ENCODE results near the gene MDN1.
"Not testable (repeated sequence)": the region's sequence is repeated elsewhere in the genome, so short reads cannot be mapped to it uniquely, and the experiment has no call there.

Gene MDN1

DNA sequence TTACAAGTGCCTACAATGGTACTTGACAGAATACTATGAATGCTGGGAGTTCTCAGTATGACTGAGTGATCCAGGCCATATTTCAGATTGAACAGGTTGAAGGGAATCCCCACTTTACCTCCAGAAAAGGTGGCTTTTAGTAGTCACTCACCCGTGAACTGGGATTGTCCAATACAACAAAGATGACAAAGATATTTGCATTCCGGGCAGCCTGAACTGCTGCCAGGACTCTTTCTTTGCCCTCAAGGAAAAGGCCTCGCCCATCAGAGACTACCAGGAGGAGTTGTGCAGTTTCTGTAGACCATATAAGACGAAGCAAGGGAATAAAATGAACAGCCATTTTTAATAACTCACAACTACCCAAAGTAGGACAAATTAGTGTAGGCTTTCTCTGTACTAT, 174.7 kb downstream of the MDN1 start:
- DNase-seq, result no peak

DNA sequence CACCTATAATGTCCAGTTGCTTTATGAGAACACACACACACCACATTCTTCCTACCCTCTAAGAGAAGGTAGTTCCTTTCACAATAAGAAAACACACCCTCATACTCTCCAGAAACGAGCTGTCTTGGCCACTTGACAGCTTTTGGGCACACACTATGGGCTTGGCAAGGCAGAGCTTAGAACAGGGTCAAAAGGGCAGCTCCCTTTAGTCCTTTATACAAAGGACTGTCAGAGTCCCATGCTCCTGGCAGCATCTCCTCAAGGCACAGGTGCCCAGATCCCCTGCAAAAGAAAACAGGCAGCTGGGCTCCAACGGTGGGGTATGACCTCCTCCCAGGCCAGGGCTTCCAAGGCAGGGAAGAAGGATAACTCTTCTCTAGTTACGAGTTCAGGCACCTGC, 176.2 kb downstream of the MDN1 start:
- DNase-seq, result no peak

- no peak for DNase-seq
Observed at GRCh38 chr6:89642956-89643355, 176.6 kb downstream of the MDN1 start.

GRCh38 chr6:89641581-89641980, 178.0 kb downstream of the MDN1 start:
- not testable (repeated sequence) for DNase-seq

DNA sequence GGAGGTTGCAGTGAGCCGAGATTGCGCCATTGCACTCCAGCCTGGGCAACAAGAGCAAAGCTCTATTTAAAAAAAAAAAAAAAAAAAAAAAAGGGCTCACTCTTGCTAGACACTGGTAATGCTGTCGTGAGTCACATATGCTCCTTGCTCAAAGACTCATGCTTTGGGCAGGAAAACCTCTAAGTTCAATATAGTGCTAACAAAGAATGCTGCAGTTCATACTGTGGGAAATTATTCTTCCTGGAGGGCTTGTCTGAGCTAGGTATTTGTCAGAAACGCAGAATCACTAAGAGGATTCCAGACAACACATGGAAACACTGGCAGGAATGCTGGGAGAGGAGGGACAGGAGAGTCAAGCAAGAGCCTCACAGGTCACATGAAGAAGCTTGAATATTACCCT, 178.8 kb downstream of the MDN1 start:
- peak; percentile 46 for DNase-seq

GRCh38 chr6:89638320-89639195, 181.0 kb downstream of the MDN1 start, which contains the start of gene LYRM2:
TSS of gene LYRM2 (minus strand) at chr6:89638747. CDS start at chr6:89638716, 31 bp downstream.
- peak; percentile 92 for DNase-seq

DNA sequence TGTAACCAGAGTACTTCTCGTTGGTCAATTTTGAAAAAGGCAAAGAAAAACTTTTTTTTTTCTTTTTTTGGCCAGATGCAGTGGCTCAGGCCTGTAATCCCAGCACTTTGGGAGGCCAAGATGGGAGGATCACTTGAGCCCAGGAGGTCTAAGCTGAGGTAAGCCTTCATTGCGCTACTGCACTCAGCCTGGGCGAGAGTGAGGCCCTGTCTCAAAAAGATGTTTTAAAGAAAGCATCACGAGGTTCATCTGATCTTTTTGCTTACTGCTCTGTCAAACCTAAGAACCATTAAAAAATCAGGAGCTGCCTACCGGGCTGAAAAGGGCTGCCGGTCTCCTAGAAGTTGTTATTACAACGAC, 181.7 kb downstream of the MDN1 start:
- no peak for DNase-seq

DNA sequence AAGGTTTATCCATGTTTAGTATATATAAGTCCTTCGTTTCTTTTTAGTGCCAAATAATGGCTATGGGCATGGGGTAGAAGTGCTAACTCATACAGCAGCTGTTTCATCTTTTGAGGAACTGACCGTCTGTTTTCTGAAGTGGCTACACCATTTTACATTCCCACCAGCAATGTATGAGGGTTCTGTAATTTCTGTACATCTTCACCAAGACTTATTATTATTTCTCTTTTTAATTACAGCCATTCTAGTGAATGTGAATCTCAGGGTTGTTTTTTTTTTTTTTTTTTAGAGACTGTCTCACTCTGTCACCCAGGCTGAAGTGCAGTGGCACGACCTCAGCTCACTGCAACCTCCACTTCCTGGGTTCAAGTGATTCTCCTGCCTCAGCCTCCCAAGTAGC, 183.2 kb downstream of the MDN1 start:
- not testable (repeated sequence) for DNase-seq

DNA sequence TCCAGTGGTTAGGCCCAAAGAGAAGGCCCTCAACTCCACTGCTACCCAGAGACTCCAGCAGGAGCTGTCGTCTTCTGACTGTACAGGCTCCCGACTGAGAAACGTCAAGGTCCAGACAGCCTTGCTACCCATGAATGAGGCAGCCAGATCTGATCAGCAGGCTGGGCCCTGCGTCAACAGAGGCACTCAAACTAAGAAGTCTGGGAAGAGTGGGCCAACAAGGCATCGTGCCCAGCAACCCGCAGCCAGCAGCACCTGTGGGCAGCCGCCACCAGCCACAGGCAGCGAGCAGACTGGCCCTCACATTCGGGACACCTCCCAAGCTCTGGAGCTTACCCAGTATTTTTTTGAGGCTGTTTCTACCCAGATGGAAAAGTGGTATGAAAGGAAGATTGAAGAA, 189.1 kb downstream of the MDN1 start:
- DNase-seq, result no peak

- DNase-seq, result no peak
Observed at GRCh38 chr6:89623749-89624148, 195.8 kb downstream of the MDN1 start.

DNA sequence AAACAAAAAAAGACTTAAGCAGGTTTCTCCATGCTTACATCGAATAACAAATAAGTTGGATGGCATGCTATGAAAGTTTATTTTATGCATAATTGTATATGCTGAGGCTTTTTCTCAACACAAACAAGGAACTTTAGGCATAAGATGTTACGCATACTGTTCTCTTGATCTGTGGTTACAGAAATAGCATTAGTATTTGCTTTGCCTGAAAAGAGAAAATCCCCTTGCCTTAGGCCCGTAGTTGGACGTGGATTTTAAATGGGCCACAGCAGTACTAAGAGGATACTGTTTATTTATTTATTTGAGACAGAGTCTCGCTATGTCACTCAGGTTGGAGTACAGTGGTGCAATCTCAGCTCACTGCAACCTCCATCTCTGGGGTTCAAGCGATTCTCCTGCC, 200.0 kb downstream of the MDN1 start:
- DNase-seq, result no peak

DNA sequence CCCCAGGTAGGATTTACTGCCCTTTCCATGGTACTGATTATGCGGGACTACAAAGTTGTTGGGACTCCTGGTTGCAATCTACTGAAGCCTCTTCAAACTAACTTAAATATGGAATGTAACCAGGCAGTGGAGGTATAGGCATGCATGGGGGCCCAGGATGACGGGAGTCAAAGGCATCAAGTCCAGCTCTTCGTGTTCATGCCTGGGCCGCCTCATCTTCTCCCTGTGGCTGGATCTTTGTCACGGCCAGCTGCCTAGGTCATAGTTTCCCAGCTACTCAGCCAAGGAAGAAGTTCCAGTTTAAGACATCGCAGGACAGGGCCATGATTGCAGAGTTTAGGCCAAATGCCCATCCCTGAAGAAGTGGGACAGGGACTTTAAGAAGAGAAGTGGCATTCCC, 201.6 kb downstream of the MDN1 start:
- DNase-seq, result no peak

DNA sequence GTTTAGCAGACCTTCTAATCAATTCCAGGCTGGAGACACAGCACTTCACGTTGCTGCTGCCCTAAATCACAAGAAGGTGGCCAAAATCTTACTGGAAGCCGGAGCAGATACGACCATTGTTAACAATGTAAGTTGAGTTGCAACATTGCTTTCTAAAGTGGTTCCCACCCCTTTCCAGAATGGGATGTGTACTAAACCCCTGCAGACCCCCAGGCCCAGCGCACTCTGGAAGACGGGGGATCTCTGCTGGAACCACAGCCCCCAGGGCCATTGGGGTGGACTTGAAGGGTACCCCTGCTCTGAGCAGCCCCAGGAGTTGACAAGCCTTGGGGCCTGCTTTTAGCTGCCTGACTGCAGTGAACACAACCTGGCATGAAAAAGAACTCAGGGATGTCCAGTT, 203.1 kb downstream of the MDN1 start:
- DNase-seq, result no peak

DNA sequence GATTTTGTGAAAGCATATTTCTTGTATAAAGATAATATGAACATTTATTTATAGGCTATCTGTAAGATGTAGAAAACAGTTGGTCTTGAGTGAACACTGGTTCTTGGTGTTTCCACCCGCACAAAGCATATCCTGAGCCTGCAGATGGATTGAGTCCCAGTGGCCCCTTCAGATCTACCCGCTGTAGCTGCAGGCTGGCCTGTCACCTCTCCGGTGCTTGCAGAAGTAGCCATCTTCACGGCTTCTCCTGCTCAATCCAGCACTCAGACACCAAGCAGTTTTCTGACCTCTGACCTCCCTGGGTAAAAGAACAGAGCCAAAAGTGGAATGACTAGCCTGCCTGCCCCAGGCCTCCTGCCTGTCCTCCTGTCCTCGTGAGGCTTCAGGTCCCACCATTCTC, 203.7 kb downstream of the MDN1 start:
- no peak for DNase-seq

DNA sequence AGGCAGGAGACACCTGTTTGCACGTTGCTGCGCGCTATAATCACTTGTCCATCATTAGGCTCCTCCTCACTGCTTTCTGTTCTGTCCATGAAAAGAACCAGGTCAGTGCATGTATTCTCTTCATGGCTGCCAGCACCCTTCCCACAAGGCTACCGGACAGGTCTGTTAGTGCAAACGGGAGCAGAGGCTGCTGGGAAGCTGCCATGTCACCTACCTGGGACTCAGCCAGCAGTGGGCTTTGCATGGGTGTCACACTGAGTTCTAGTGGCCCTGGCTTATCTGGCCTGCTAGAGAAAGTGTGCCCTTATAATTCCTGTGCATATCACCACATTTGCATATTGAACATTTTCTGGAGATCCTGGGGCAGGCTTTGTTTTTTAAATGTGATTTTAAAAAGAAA, 205.8 kb downstream of the MDN1 start:
- no peak for DNase-seq

DNA sequence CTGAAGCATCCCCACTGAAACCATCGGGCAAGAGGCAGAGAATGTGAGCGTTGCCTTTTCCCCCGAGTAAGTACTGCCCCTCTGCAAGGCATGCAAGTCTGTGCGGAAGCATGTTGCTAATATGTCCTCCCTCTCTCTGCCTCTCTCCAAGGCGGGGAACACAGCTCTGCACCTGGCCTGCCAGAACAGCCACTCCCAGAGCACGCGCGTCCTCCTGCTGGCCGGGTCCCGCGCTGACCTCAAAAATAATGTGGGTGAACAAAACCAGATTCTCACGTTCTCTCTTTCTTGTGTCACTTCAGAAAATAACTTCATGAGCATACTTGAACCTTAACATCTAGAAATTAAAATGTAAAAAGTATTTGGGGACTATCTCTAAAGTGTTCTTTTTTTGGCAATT, 207.5 kb downstream of the MDN1 start:
- no peak for DNase-seq

DNA sequence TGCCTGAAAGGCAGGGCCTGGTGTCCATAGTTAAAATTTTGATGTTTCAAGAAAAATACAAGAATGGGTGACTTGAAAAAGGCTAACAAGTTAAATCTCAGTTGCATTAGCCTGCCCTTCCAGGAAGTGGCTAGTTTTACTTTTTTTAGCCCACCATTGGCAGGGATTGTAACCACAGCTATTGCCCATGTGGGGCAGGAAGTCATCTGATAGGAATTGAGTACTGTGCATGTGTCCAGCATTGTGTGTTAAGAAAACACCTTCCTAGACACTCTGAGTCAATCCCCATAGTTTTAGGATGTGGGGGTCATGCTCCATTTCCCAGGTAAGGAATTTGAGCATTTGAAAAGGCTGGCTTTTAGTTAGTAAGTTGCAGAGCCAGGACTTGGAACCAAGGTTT, 207.9 kb downstream of the MDN1 start:
- DNase-seq, result peak; percentile 34

DNA sequence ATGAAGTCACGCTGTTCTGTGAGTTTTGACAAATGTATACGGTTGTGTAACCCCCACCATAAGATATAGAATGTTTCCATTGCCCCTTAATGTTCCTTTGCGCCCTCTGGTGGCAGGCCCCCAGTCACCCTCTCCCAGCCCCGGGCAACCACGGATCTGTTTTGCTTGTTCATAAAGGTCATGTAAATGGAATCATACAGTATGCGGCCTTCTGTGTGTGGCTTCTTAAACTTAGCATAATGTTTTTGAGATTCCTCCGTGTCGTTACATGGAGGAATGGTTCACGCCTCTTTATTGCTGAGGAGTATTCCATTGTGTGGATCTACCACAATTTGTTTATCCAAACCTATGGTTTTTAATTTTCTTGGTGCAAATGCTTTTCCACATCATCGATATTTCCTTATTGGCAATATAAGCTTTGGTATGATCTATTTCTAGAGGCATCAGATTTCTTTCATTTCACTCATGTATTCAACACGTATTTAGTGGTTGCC, 209.4 kb downstream of the MDN1 start:
- DNase-seq, result peak; percentile 36

DNA sequence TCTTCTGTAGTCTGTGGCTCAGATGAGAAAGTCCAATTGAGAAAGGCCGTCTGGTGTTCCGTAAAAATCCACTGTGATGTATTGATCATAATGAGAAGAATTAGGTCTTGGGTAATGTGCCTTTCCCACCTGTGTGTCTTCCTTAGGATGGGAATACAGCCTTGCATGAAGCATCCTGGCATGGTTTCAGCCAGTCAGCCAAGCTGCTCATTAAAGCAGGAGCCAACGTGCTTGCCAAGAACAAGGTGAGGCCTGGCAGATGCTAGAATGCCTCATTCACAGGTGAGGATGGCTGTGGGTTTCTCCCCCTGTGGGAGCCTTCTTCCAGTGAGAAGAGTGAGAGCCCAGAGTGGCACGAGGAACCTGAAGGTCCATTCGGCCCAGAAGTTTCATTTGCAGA, 213.7 kb downstream of the MDN1 start:
- no peak for DNase-seq

GRCh38 chr6:89604653-89605052, 214.9 kb downstream of the MDN1 start:
- no peak for DNase-seq

- DNase-seq, result no peak
Observed at GRCh38 chr6:89602166-89602565, 217.4 kb downstream of the MDN1 start.

GRCh38 chr6:89599727-89600126, 219.9 kb downstream of the MDN1 start:
- no peak for DNase-seq

GRCh38 chr6:89597988-89598387, 221.6 kb downstream of the MDN1 start:
- DNase-seq, result peak; percentile 50

GRCh38 chr6:89597372-89597771, 222.2 kb downstream of the MDN1 start:
- DNase-seq, result no peak

DNA sequence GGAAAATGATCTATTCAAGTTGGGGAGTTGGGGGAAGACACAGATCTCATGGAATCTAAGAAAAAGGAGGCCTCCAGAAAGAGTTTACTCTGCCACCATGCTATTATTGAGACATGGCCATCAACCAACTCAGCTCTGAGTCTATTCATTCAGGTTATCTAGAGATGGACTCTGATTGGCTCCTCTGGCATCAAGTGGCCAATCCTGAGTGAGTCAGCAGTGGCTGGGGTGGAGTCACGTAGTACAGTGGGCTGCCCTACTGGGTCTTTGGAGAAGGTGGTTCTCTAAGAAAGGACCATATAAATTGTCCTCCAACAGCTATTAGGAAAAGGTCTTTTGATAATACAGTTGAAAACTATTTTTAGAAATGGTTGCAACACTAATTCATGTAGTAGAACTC, 223.1 kb downstream of the MDN1 start:
- DNase-seq, result no peak

Measured in fibroblast of upper back skin (primary cell).